ENCODE data around the gene ARHGEF3.

The ARHGEF3 gene

DNA sequence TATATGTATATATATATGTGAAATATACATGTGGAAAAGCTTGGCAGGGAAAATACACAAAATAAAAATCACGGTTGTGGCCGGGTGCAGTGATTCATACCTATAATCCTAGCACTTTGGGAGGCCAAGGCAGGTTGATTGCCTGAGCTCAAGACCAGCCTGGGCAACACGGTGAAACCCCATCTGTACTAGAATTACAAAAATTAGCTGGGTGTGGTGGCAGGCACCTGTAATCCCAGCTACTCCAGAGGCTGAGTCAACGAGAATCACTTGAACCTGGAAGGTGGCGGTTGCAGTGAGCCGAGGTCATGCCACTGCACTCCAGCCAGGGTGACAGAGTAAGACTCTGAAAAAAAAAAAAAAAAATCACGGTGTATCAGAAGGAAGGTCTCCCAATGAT lies 20.8 kb upstream of the ARHGEF3 start:
- no peak for DNase-seq

DNA sequence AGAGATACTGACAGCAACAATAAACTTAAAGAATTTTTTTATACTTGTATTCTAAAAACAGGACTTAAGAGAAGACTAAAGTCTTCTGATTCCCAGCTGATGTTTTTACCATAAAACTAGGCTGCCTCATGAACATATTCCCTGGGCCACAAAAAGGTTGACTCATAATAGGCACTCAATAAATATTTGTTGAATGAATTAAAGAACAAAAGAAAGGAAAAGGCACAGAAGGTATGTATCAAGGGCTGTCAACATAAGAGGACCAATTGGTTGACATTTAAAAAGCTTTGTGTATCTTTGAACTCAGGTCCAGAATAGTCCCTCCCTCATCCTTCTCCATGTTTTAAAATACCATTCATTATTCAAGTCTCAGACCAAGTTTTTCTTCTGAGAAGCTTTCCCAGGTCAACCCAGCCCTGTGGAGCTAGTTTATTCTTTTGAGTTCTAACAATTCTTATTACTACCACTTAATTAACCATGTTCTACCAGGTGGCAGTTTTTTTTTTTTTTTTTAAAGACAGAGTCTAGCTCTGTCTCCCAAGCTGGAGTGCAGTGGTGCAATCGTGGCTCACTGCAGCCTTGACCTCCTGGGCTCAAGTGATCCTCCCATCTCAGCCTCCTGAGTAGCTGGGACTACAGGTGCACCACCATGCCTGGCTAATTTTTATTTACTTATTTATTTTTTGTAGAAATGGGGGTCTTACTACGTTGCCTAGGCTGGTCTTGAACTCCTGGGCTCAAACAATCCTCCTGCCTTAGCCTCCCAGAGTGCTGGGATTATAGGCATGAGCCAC lies 17.5 kb upstream of the ARHGEF3 start:
- peak; percentile 67 for DNase-seq

DNA sequence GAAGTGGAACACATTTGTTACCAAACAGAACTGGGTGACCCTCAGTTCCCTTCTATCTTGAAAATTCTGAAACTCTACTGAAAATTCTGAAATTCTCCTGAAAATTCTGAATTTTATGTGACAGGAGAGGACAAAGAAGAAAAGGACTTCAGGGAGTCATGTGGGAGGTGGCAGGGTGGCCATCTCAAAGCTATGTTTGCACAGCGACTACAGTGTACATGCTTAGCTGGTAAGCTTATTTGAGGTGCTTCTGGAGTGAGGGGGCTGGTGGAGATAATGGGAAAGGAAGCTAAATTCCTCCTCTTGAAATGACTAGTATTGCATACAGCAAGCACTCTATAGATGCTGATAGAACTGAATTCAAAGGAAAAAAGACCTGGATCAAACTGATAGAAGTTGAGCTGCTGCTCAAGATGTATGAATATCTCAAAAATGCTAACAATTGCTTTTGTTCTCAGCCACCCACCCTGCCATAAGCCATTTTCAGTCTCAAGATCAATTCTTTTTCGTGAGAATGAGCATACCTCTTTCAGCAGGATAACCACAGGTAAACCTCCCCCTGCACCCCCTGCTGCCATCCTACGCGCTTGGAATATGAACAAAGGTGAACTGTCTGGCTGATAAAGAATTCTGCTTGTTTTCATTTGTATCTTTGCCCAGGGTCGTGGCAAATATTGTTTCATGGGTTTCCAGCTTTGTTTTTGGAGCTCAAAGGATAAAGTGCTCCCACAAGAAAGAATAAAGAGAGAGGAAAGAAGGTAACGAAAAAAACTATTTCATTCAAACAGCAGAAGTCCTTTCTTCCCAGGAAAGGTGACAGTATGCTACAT lies 16.6 kb upstream of the ARHGEF3 start:
- no peak for DNase-seq

DNA sequence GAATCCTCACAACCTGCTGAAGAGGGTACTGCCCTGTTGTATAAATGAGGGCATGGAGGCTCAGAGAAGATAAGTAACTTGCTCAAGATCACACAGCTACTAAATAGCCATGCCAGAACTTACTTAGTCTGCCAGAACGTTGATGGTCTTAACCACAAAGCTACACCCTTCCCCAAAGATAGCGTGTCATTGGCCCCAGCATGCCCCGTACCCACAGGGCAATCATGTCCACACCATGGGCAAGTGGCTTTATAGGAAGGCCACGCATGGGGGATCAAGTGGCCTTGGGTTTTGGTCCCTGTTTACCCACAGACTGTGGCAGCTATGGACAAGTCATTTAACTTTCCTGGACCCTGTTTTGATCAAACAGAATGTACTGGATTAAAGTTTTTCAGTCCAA lies 15.9 kb upstream of the ARHGEF3 start:
- DNase-seq: no peak

DNA sequence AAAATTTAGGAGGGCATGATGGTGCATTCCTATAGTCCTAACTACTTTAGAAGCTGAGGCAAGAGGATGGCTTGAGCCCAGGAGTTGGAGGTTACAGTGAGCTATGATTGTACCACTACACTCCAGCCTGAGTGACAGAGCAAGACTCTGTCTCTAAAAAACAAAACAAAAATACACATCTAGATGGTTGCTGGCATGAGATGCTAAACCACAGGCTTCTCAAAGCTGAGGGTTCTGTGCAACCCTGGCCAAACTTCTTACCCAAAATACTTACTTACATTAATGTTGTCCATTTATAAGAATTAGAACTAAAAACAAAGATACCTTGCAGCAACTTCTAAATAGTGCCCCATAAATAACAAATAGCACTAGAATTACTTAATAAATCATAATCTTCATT lies 14.3 kb upstream of the ARHGEF3 start:
- no peak for DNase-seq

DNA sequence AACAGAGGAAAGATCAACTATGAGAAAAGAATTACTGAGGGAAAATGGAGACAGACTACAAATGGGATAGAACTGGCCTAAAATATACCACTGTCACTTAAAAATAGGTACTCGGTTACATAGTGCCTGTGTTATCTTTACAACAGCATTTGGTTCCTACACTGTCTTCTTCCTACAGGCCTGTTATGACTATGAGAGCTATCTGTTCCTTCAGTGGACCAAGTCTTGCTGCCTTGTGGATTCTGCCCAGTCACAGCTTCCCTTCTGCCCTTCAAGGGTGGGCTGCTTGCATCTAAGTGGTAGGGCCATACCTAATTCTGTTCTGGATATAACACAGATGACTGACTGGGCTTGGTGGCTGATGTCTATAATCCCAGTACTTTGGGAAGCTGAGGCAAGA lies 13.8 kb upstream of the ARHGEF3 start:
- DNase-seq: no peak

DNA sequence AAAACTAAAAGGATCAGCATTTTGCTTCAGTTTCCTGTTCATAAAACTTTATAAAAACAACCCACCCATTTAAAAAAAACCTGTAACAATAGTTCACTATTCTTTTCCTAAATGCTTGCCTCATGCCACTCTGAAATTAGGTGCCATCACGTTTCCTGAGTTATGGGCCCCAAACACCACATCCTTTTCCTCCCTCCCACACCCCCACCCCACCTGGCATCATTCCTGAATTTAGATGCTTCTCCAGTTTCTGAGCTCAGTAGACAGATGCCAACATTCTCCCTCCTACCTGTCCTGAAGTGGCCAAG lies 11.9 kb upstream of the ARHGEF3 start:
- DNase-seq: no peak

DNA sequence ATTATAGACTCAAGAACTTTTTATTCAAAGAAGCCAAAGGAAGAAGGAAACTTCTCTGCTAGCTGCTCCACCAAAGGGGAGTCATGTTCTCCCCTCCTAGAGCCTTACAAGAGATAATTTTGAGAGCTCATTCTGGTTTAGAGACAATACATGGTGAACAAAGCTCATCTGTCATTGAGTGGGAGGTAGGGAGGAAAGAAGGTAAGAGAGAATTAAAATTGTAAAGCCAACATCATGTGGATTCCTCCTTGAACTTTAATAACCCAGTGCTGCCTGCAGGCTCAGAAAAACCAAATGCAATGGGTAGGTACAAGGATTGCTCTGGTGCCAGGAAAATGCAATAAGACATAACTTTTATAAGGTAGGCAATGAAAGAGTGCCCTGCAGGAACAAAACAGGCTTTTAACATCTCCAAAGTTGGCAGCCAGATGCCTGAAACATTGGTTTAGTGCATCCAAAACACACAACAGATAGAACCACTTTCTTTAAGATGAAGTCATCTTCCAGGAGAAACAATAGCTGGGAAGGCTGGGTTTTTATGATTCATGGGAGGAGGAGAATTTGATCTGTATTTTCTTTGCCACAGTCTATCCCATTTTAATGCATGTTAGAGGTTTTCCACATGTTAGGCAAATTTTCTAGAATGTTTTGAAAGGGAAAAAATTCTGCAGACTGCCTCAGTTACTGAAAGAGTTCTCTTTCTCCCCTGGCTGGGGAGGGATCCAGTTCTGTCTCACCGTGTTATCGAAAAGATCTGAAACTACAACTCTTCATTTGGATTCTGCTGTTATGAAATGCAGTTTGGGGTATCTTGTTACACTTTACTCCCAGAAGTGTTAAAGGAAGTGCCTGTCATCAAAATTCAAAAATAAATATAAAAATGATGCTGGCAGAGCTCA lies 11.3 kb upstream of the ARHGEF3 start:
- no peak for DNase-seq

DNA sequence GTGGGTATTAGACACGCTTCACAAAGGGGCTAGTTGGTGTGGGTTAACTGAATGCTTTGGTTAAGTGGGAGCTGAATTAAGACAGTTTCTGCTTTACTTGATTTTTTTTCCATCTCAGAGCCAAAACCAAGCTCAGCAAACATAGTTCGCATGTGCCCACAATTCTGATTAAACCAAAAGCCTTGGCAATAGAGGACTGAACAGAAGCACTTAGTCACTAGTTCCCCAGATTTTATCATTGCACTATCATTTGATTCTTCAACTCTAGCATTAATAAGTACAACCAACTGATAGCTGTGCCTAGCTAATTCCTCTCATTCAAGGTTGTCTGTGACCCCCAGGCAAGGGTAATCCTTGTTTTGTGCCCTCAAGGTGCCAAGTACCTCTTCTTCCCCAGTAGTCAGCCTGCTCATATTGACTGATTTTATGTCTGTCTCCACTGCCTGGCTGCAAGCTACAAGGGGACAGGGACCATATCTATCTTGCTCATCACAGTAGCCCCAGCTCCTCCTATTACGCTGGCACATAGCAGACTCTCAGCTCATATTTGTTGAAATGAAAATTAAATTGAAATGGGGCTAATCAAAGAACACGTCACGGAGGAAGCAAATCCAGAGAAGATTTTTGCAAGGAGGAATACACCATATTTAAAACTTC lies 9.9 kb upstream of the ARHGEF3 start:
- no peak for DNase-seq

DNA sequence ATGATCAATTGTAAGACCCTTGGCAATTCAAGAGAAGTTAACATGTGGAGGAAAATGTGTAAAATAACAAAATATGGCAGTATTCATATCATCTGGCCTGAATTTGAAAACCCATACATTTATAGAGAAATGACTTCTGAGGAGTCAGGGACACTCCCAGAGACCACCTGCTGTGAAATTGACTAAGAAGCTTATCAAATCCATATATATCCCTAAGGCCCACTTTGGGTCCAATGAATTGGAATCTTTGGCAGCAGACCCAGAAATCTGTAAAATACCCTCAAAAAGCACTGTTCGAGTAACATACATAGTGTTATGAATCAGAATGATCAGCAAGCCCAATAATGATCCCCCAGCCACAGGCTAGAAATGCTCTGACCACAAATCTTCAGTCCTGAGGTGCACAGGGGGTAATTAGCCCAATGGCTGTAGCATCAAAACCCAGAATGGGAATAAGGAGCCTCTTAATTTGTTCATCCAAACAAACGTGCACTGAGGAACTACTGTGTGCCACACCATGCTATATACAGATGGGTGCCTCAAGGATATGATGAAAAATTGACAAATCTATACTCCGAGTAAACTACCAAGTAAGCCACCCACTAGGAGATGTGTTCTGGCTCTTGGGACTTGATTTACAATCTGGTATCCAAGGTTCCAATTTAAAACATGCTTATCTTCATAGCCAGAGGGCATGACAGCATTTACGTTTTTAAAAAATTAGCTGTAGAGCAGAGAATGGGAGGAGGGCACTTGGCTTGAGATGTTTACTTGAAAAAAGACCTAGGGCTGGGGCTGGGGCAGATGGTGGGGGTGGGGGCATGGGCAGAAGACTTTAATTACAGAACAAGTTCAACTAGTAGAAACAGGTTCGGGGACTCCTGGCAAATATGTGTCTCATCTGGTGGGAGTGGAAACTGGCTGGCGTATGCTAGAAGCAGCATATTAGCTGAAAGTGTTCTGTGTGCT lies 9.1 kb upstream of the ARHGEF3 start:
- no peak for DNase-seq

DNA sequence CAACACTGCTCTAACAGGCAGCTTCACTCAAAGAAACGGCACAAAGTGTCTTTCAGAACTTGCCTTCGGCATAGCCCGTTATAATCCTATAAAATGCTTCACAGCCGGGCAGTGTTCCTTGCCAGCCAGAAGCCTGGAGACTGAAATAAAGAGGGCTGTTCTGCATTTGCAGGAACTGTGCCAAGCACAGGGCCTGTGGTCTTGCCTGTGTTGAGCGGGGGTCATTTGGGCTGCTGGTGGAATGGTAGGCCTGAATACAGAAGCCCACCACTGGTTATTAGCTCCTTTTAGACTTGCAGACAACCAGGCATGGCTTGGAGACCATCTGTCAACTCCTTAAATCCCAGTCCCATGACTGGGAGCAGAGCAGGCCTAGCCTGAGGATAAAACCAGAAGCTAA lies 4.7 kb upstream of the ARHGEF3 start:
- no peak for DNase-seq

DNA sequence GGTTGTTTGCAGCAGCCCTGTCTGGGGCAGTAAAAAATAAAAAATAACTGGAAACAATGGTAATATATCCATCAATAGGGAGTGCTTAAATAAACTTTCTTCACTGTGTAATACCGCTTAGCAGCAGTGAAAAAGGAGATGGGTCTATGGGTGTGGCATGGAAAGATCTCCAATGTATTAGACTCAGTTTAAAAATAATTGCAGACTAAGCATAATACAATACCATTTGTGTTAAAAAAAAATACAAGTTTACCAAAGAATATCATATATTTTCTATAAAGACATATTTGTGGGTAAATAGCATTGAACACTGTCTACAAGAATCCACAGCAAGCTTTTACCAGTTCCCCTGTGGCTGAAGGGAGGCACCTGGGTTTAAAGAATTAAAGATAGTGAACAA lies 1.0 kb upstream of the ARHGEF3 start:
- DNase-seq: no peak

DNA sequence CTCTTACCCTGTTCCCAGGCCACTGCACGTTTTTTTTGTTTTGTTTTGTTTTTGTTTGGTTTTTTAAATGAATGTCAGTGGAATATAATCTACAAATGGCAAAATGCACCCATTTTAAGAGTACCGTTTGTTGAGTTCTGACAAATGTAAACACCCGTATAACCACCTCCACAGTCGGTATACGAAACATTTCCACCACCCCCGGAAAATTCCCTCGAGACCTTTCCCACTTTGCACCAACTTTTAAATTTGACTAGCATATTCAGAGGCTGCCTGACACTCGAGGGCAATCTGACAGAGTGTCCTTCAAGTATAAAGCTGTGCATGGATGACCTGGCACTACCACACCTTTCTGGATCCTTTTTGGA lies 613 bp upstream of the ARHGEF3 start:
- DNase-seq: no peak

DNA sequence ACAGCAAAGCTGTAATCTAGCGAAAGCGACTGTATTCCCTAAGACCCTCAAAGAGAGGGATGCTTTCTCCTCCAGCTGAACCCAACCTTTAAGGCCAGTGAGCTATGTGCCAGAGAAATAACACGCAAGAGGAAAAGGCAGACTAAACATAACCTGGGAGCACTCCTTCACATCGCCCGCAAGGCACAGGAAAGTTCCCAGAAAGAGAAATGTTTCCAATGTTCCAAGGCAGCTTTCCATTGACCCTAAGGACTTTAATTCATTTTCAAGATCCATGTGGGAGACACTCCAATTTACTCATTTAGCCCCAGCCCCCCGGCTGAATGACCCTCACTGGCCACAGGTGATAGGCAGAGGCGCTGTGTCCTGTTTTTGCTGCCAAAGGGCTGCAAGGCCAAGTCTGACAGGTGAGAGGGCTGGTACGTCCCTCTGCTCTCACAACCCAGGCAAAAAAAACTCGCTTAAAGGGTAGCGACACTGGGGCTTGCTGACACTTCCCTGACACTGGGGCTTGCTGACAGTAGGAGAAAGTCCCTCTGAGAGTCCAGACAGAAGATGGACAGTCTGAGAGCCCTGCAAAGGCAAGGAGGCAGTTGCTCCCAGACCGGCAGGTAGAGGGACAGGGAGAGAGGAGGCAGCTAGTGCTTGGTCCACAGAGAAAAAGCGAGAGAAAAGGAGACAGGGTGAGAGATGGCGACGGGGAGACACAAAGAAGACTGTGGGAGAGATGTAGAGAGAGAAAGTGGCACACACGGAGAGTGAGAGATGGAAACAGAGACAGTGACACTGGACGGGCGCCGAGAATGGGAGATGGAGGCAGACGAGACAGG lies 702 bp downstream of the ARHGEF3 start:
- DNase-seq: no peak

DNA sequence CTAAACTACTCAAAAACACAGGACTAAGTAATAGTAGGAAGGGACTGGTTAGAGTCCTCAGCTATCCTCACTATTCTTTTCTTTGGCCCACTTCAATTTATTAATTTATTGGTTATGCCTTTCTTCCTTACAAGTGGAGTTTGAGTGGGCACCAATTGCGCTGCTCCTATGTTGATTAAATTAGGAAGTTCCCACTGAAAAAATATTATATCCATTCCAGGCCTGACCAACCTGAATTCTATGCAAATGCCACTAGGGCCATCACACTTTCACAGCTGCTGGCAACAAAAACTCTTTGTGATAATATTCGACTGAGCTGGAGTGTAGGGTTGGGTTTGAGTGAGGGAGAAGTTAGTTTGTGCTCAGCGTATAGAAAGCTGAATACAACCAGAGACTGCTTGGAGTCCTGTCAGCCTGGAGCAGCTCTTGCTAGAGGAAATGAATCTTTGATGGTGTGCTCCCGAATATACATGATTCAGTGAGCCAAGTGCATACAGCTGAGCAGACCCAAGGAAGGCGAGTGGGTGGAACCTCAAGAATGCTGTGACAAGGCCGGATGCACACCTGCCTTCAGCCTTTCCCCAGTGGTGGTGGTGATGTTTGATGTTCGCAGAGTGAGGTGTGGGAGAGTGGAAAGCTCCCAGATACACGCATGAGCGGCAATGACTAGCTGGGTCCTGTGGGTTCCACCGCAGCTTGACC lies 1.5 kb downstream of the ARHGEF3 start:
- no peak for DNase-seq

DNA sequence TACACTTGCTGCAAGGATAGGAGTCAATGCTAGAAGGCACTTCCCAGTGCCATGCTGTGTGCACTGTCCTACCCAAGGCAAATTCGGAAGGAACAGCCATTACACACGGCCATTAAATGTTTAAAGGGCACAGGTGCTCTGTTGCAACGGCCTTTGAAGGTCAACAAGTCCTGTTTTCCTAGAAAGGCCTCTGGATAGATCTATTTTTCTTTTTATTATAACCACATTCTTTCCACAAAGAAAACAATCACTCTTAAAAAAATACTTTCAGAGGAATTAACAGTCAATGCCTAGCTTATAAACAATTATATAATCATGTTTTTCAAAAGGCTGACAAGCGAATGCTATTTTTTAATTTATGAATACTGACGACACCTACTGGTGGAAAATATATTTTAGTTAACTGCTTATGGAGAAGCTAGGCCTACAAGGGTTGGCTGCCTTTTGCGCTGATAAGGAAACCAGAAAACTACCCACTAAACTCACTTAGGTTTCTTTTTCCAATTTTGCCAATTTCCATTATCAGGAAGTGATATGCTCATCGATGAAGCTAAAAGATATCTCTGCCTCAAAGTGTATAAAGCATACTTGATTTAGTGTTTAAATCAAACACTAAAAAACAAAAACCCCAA lies 2.4 kb downstream of the ARHGEF3 start:
- DNase-seq: peak; percentile 41

DNA sequence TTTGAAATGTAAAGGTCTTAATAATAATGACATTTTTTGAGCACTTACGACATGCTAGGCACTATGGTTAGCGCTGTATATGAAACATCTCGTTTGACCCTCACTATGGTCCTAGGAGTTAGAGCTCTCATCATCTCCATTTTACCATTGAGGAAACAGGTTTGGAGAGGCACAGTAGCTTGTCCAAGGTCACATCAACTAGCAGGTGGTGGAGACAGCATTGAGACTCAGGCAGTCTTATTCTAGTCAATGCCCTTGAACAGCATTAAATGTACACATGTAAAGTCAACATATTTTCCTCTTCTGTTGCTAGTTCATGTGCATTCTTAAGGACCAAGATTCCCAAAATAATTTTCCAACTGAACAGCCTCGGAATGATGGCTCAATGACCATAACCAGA lies 4.8 kb downstream of the ARHGEF3 start:
- no peak for DNase-seq

DNA sequence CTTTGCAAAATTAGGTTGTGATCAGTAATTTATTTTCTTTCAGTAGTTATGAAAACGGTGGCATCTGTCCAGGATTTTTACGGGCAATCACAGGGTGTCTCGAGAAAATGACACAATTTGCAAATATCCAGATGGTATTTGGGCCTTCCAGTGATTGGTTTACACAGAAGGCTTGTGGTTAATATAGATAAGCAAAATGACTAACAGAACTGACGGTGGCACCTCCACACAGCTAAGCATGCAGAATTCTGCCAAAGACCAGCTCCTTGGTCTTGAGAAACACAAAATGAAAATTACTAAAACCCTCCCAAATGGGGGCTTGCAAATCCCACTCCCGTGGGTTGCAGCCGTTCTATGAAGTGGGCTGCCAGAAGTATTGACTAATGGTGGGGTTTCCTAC lies 5.5 kb downstream of the ARHGEF3 start:
- no peak for DNase-seq

DNA sequence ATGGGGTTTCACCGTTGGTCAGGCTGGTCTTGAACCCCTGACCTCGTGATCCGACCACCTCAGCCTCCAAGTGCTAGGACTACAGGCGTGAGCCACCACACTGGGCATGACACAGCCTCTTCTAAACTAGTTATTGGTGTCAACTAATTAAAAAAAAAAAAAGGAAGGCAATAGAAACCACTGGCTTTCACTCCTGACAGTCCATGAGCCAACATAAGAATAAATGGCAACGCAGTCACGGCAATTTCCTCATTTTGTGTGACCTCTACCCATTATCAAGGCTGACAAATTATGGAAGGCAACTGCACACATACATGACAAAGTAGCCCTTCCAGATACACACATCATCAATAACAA lies 5.9 kb downstream of the ARHGEF3 start:
- DNase-seq: no peak
